ENCODE measurements around the gene TNIP3.

GRCh38 chr4:121183361-121183760 lies 19.2 kb upstream of the TNIP3 start:
- TF ChIP-seq POLR2A (IDR thresholded peaks at IDR 0.05; ENCODE audit: low read length) = no peak
- TF ChIP-seq GATA1 (IDR thresholded peaks at IDR 0.05; ENCODE audit: low read depth, low read length) = no peak

Data from erythroblast (primary cell).